HCT116 (cell line): ENCODE measurements around the gene PFDN4. TPM values are rescaled to one million over a fixed set of nuclear protein-coding genes. Genes with fewer than 3 reads are reported as not detected.

ENCODE experiments used
- ATAC-seq: fragments of 200-7000 bp; cut with Tn5 transposase; 2 replicates; pipeline ENCODE4 v1.9.1; 2020; ENCODE audit warnings: mild to moderate bottlenecking, moderate library complexity
- BruUV-seq: library from RNA; stranded (reverse); fragments of 400-500 nt; replicated peaks from 2 replicates; lab custom pipeline; 2021; lab: Mats Ljungman, UMichigan
- CTCF ChIA-PET: fragments of 300-600 bp; sonication (Branson Sonifier 250); formaldehyde crosslinking; loops from one replicate; lab custom pipeline; 2021; ENCODE audit warnings: antibody characterized with exemption; lab: Charles Lee
- POLR2A ChIA-PET: fragments of 300-600, 350-600 bp; sonication (Branson Sonifier 250); formaldehyde crosslinking; loops from one replicate; lab custom pipeline; 2021; ENCODE audit warnings: antibody characterized with exemption; lab: Charles Lee
- RAD21 ChIA-PET, 2 experiments: fragments of 300-600 bp; sonication (Branson Sonifier 250); formaldehyde crosslinking; loops; one replicate each; lab custom pipeline; 2023; ENCODE audit warnings: low total read pairs in 2 of 2; ENCODE audit not compliant: uncharacterized antibody in 2 of 2, unreplicated experiment in 2 of 2, low non-redundant PET in 1 of 2; lab: Charles Lee
- DNase-seq: peaks from one replicate; pipeline ENCODE4 v3.0.0-alpha.2; 2010; ENCODE audit warnings: low read depth, low spot score
- H2AFZ ChIP-seq: fragments of 200-600 bp; shearing (Covaris generic), sonication (generic); 2 replicates; pipeline ENCODE4 v1.6.1; 2017; ENCODE audit warnings: low read depth, mixed run types, mixed read lengths, antibody characterized with exemption, low read length; ENCODE audit not compliant: poor library complexity, severe bottlenecking
- H3K27ac ChIP-seq: 2 replicates; pipeline ENCODE4 v1.5.1; 2012; ENCODE audit warnings: low read depth, low read length
- H3K27me3 ChIP-seq: fragments of 200-600 bp; sonication (generic); 2 replicates; pipeline ENCODE4 v1.6.1; 2016; ENCODE audit warnings: mixed run types, low read length, mixed read lengths; ENCODE audit not compliant: insufficient read depth
- H3K36me3 ChIP-seq, 2 experiments: fragments of 200-500 bp in 1 of 2; fragments of 200-600 bp in 1 of 2; sonication (Bioruptor generic) in 1 of 2; sonication (generic) in 1 of 2; 2 replicates each; pipeline versions ENCODE4 v1.5.1 to v1.6.1; 2014 to 2016; ENCODE audit warnings: low read length in 2 of 2, inconsistent platforms in 1 of 2, mixed read lengths in 1 of 2, mixed run types in 1 of 2; ENCODE audit not compliant: insufficient read depth in 2 of 2, control insufficient read depth in 1 of 2
- H3K4me1 ChIP-seq, 2 experiments: fragments of 200-600 bp in 1 of 2; sonication (generic) in 1 of 2; 2 replicates each; pipeline versions ENCODE4 v1.5.1 to v1.6.1; 2012 to 2017; ENCODE audit warnings: low read length in 2 of 2, inconsistent platforms in 1 of 2, mild to moderate bottlenecking in 1 of 2, mixed read lengths in 1 of 2, mixed run types in 1 of 2, moderate library complexity in 1 of 2; ENCODE audit not compliant: insufficient read depth in 2 of 2, control insufficient read depth in 1 of 2
- H3K4me2 ChIP-seq: fragments of 200-600 bp; sonication (generic); 2 replicates; pipeline ENCODE4 v1.6.1; 2017; ENCODE audit warnings: mixed run types, low read length, mixed read lengths
- H3K4me3 ChIP-seq, 2 experiments: fragments of 200-600 bp in 1 of 2; sonication (generic) in 1 of 2; replicated peaks in 1 of 2; 2 replicates each; pipeline ENCODE4 v1.5.1; 2011 to 2016; ENCODE audit warnings: low read length in 2 of 2, control low read depth in 1 of 2, low read depth in 1 of 2, mild to moderate bottlenecking in 1 of 2, mixed read lengths in 1 of 2, mixed run types in 1 of 2
- H3K79me2 ChIP-seq: fragments of 200-600 bp; sonication (generic); 2 replicates; pipeline ENCODE4 v1.6.1; 2017; ENCODE audit warnings: mild to moderate bottlenecking, mixed run types, low read length, moderate library complexity, mixed read lengths; ENCODE audit not compliant: insufficient read depth
- H3K9ac ChIP-seq: fragments of 200-600 bp; sonication (generic); 2 replicates; pipeline ENCODE4 v1.6.1; 2016; ENCODE audit warnings: low read length, mixed read lengths
- H3K9me2 ChIP-seq: fragments of 200-600 bp; sonication (generic), shearing (Covaris generic); 2 replicates; pipeline ENCODE4 v1.6.1; 2017; ENCODE audit warnings: mixed run types, mild to moderate bottlenecking, moderate library complexity; ENCODE audit not compliant: insufficient read depth
- H3K9me3 ChIP-seq, 2 experiments: fragments of 200-500 bp in 1 of 2; fragments of 200-600 bp in 1 of 2; sonication (Bioruptor generic) in 1 of 2; sonication (generic) in 1 of 2; 2 replicates each; pipeline ENCODE4 v1.6.1; 2014 to 2017; ENCODE audit warnings: low read length in 2 of 2, mixed read lengths in 2 of 2, inconsistent platforms in 1 of 2, low read depth in 1 of 2, mild to moderate bottlenecking in 1 of 2, mixed run types in 1 of 2, moderate library complexity in 1 of 2; ENCODE audit not compliant: control insufficient read depth in 1 of 2, insufficient read depth in 1 of 2
- H4K20me1 ChIP-seq: fragments of 200-600 bp; sonication (generic), shearing (Covaris generic); 2 replicates; pipeline ENCODE4 v1.6.1; 2017; ENCODE audit warnings: mixed run types, mild to moderate bottlenecking, moderate library complexity; ENCODE audit not compliant: insufficient read depth
- EZH2 ChIP-seq: fragments of 200-600 bp; sonication (generic); IDR thresholded peaks from 2 replicates; pipeline ENCODE4 v1.6.1; 2017; ENCODE audit warnings: antibody characterized with exemption, mixed run types
- JUND ChIP-seq: IDR thresholded peaks from 2 replicates; pipeline ENCODE4 v1.6.1; 2012
- POLR2A ChIP-seq: IDR thresholded peaks from 2 replicates; pipeline ENCODE4 v1.7.0; 2011; ENCODE audit warnings: borderline replicate concordance; ENCODE audit not compliant: insufficient read depth, insufficient read length; ENCODE audit errors: extremely low read depth
- REST ChIP-seq: IDR thresholded peaks from 2 replicates; pipeline ENCODE4 v1.6.1; 2012; ENCODE audit warnings: low read depth
- SIN3A ChIP-seq: IDR thresholded peaks from 2 replicates; pipeline ENCODE4 v1.6.1; 2012; ENCODE audit warnings: low read depth
- YY1 ChIP-seq: IDR thresholded peaks from 2 replicates; pipeline ENCODE4 v1.6.1; 2011; ENCODE audit warnings: low read length, low read depth, moderate library complexity, mild to moderate bottlenecking; ENCODE audit not compliant: insufficient replicate concordance; ENCODE audit errors: extremely low read depth
- ZFX ChIP-seq: fragments of 450-650 bp; IDR thresholded peaks from 2 replicates; pipeline ENCODE4 v1.6.1; 2017
- ZNF274 ChIP-seq: fragments of 200-500 bp; sonication (Bioruptor generic); IDR thresholded peaks from 2 replicates; pipeline ENCODE4 v1.6.1; 2014; ENCODE audit warnings: mild to moderate bottlenecking, low read depth, low read length, inconsistent platforms
- intact Hi-C: fragments of 100-400 bp; cut with micrococcal nuclease; formaldehyde crosslinking; loops from 2 replicates; pipeline ENCODE4 v1.10.0; 2022
- total RNA-seq: library from RNA; stranded (reverse); gene quantifications from one replicate; pipeline ENCODE4 v1.2.1, GENCODE V29; 2021; ENCODE audit not compliant: unreplicated experiment

The PFDN4 gene
- total RNA-seq, 1 experiment from 2014 or later: 71.5 TPM

DNA sequence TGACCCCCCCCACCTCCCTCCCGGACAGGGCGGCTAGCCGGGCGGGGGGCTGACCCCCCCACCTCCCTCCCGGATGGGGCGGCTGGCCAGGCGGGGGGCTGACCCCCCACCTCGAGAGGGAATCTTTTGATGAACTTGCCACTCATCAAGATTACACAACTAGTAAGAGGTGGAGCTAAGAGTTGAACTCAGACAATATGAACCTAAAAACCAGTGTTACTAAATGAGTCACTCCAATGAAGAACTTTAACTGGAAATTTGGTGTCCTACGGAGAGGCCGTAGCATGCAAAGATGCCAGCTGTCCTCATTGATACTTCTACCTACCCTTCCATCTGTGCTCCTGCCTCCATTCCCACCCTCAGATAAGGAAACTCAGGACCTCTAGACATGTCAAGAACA lies 42.8 kb downstream of the PFDN4 start (continued):
- TF ChIP-seq REST (no peak), ZFX (no peak), SIN3A (no peak), YY1 (no peak), EZH2 (no peak)

DNA sequence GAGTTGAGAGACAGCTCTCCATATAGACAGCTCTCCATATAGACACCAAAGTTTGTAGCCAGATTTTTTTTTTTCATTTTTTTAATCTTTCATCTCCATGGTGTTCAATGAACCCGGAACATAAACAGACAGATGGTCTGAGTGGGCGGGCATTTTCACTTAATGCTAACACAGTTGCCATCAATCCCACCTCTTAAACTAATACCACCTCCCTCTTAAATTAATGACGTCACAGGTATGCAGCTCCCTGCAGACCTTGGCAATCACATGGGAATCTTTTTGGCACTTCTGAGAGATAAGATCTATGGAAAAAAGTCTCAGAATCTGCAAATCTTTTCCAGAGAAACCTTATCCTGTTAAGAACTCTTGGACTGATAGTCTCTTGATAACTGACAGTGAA lies 43.2 kb downstream of the PFDN4 start:
- Histone ChIP-seq H2AFZ (no peak overlapping the region), H3K9ac (no peak overlapping the region), H3K4me3 (no peak overlapping the region), H3K4me2 (no peak overlapping the region), H3K36me3 (no peaks in the 10 kb centered on the region), H3K27me3 (no peaks in the 10 kb centered on the region), H3K27ac (no peak overlapping the region), H3K9me3 (no peaks in the 10 kb centered on the region), H4K20me1 (no peaks in the 10 kb centered on the region), H3K79me2 (no peaks in the 10 kb centered on the region), H3K4me1 (no peaks in the 10 kb centered on the region)
- POLR2A ChIA-PET: no interaction called here
- DNase-seq: no peak
- intact Hi-C loops: no loop called here
- BruUV-seq: no TSS peak
- TF ChIP-seq POLR2A (no peak), ZNF274 (no peak), JUND (no peak), ZFX (no peak)
- TF ChIP-seq, all 23 proteins: peak for 0
- RAD21 ChIA-PET: no interaction called here
- ATAC-seq: no peak
- H3K9me2 ChIP-seq: no peaks in the 10 kb centered on the region
- CTCF ChIA-PET: no interaction called here
